GM18498 (cell line): ENCODE measurements around the gene AMY1A.
"Not testable (repeated sequence)": the region's sequence is repeated elsewhere in the genome, so short reads cannot be mapped to it uniquely, and the experiment has no call there.

Experiments used
- ATAC-seq: cut with Tn5 transposase; IDR thresholded peaks from one replicate; pipeline ENCODE4 v1.9.1; 2021; ENCODE audit warnings: mild to moderate bottlenecking, moderate library complexity; ENCODE audit not compliant: unreplicated experiment

AMY1A gene

GRCh38 chr1:103655460-103655859 lies at the start of gene AMY1A:
Gene AMY1A, plus strand, starts transcription at chr1:103655760. Its CDS starts 571 bp downstream, at chr1:103656331.
- ATAC-seq, result not testable (repeated sequence)

GRCh38 chr1:103616362-103616761 lies 39.2 kb upstream of the AMY1A start:
- ATAC-seq, result no peak

GRCh38 chr1:103616994-103617477 lies 38.5 kb upstream of the AMY1A start, which contains the start of gene AMY2A:
Gene AMY2A, plus strand, starts transcription at chr1:103617427. Its CDS starts 14 bp downstream, at chr1:103617441.
- not testable (repeated sequence) for ATAC-seq

- ATAC-seq, result not testable (repeated sequence)
Measured at GRCh38 chr1:103627436-103627835, 28.1 kb upstream of the AMY1A start.

- not testable (repeated sequence) for ATAC-seq
Measured at GRCh38 chr1:103641194-103641593, 14.4 kb upstream of the AMY1A start.

- not testable (repeated sequence) for ATAC-seq
Measured at GRCh38 chr1:103643908-103644307, 11.7 kb upstream of the AMY1A start.

GRCh38 chr1:103650305-103650704 lies 5.3 kb upstream of the AMY1A start:
- not testable (repeated sequence) for ATAC-seq

GRCh38 chr1:103650889-103651288 lies 4.7 kb upstream of the AMY1A start:
- ATAC-seq, result not testable (repeated sequence)

GRCh38 chr1:103654133-103654532 lies 1.4 kb upstream of the AMY1A start:
- ATAC-seq, result not testable (repeated sequence)

GRCh38 chr1:103676335-103676734 lies 20.8 kb downstream of the AMY1A start:
- not testable (repeated sequence) for ATAC-seq

GRCh38 chr1:103696110-103696509 lies 40.5 kb downstream of the AMY1A start, which contains the start of gene AMY1B:
Gene AMY1B, minus strand, starts transcription at chr1:103696210. Its CDS starts 571 bp downstream, at chr1:103695639.
- ATAC-seq, result not testable (repeated sequence)

GRCh38 chr1:103697430-103697829 lies 41.9 kb downstream of the AMY1A start:
- ATAC-seq, result not testable (repeated sequence)

- not testable (repeated sequence) for ATAC-seq
Measured at GRCh38 chr1:103700669-103701068, 45.1 kb downstream of the AMY1A start.

GRCh38 chr1:103701256-103701655 lies 45.7 kb downstream of the AMY1A start:
- not testable (repeated sequence) for ATAC-seq

- ATAC-seq, result not testable (repeated sequence)
Measured at GRCh38 chr1:103707670-103708069, 52.1 kb downstream of the AMY1A start.

GRCh38 chr1:103710381-103710780 lies 54.8 kb downstream of the AMY1A start:
- not testable (repeated sequence) for ATAC-seq
